HepG2 (cell line): Measurements from ENCODE around the gene METAP1D. TPM values are rescaled to one million over a fixed set of nuclear protein-coding genes. Genes with fewer than 3 reads are reported as not detected.
A peak's percentile ranks its signal among the peaks of the same experiment; 100 is the strongest.

Experiments used
- ARID3A ChIP-seq: IDR thresholded peaks from 2 replicates; pipeline ENCODE4 v1.6.1; 2012; ENCODE audit warnings: low read depth, low read length, improper control_type of control experiment
- ARID5B ChIP-seq: IDR thresholded peaks from 2 replicates; pipeline ENCODE4 v1.4.0; 2020; ENCODE audit warnings: mild to moderate bottlenecking, missing genetic modification reagents
- CEBPB ChIP-seq: IDR thresholded peaks from 2 replicates; pipeline ENCODE4 v1.6.1; 2011; ENCODE audit warnings: low read depth, low read length, improper control_type of control experiment, borderline replicate concordance
- EHMT2 ChIP-seq: fragments of 200-600 bp; sonication (generic); IDR thresholded peaks from 2 replicates; pipeline ENCODE4 v1.7.0; 2017; ENCODE audit warnings: antibody characterized with exemption, low read depth, low read length, borderline replicate concordance
- EP300 ChIP-seq, 3 experiments: sonication (generic) in 1 of 3; formaldehyde crosslinking in 1 of 3; IDR thresholded peaks; 2 replicates each; pipeline versions ENCODE4 v1.5.1 to v1.6.1; 2011 to 2020; ENCODE audit warnings: low read depth in 2 of 3, low read length in 2 of 3, borderline replicate concordance in 1 of 3, improper control_type of control experiment in 1 of 3, mild to moderate bottlenecking in 1 of 3, missing genetic modification reagents in 1 of 3, moderate library complexity in 1 of 3
- GATAD2A ChIP-seq: IDR thresholded peaks from 2 replicates; pipeline ENCODE4 v1.6.1; 2016
- GMEB1 ChIP-seq: sonication (generic); formaldehyde crosslinking; IDR thresholded peaks from 2 replicates; pipeline ENCODE4 v1.5.1; 2020; ENCODE audit warnings: missing genetic modification reagents, mild to moderate bottlenecking, borderline replicate concordance
- HDAC2 ChIP-seq: sonication (generic); formaldehyde crosslinking; IDR thresholded peaks from 2 replicates; pipeline ENCODE4 v1.4.0; 2020; ENCODE audit warnings: missing genetic modification reagents
- MAFK ChIP-seq, 2 experiments: IDR thresholded peaks in 1 of 2; conservative IDR thresholded peaks in 1 of 2; 2 replicates each; pipeline ENCODE4 v1.6.1; 2011; ENCODE audit warnings: improper control_type of control experiment in 2 of 2, low read length in 2 of 2
- PPARG ChIP-seq: conservative IDR thresholded peaks from 2 replicates; pipeline ENCODE4 v1.6.1; 2016; ENCODE audit warnings: missing biosample characterization, missing genetic modification reagents
- SIN3B ChIP-seq: fragments of 150-350 bp; IDR thresholded peaks from 2 replicates; pipeline ENCODE4 v1.6.1; 2014; ENCODE audit warnings: low read length
- THAP8 ChIP-seq: sonication (generic); formaldehyde crosslinking; IDR thresholded peaks from 2 replicates; pipeline ENCODE4 v1.5.1; 2020; ENCODE audit warnings: missing genetic modification reagents, mild to moderate bottlenecking, borderline replicate concordance
- ZBTB49 ChIP-seq: sonication (generic); formaldehyde crosslinking; IDR thresholded peaks from 2 replicates; pipeline ENCODE4 v1.4.0; 2020; ENCODE audit warnings: missing genetic modification reagents, borderline replicate concordance
- ZNF382 ChIP-seq: sonication (generic); formaldehyde crosslinking; IDR thresholded peaks from 2 replicates; pipeline ENCODE4 v1.5.0; 2020; ENCODE audit warnings: missing genetic modification reagents, mild to moderate bottlenecking, borderline replicate concordance
- ZNF644 ChIP-seq: IDR thresholded peaks from 2 replicates; pipeline ENCODE4 v1.6.1; 2016; ENCODE audit warnings: low read depth
- ZNF761 ChIP-seq: sonication (generic); formaldehyde crosslinking; conservative IDR thresholded peaks from 2 replicates; pipeline ENCODE4 v1.4.0; 2020; ENCODE audit warnings: mild to moderate bottlenecking, missing genetic modification reagents
- polyA plus RNA-seq, 8 experiments: library from polyadenylated mRNA; depleted of rRNA in 3 of 8; stranded (reverse) in 7 of 8; unstranded in 1 of 8; fragments of >200 nt; fragmentation: Illumina TruSeq in 4 of 8; extraction: Trizol in 4 of 8; gene quantifications; 2 replicates each; pipeline versions ENCODE4 v1.2.1 to v1.2.3, GENCODE V29; 2011 to 2016; ENCODE audit warnings: low read depth in 4 of 8, missing spikeins in 1 of 8, mixed read lengths in 1 of 8; ENCODE audit not compliant: insufficient read depth in 1 of 8
- total RNA-seq, 5 experiments: library from RNA; depleted of rRNA; stranded (reverse); fragments of >200 nt; fragmentation: Illumina TruSeq; extraction: Trizol; gene quantifications; 2 replicates each; pipeline ENCODE4 v1.2.3, GENCODE V29; 2016; ENCODE audit warnings: low read depth in 1 of 5
- TF ChIP-seq, protein P1 (sequence below): sonication (generic); formaldehyde crosslinking; IDR thresholded peaks from 2 replicates; pipeline ENCODE4 v1.8.0; 2022; ENCODE audit warnings: mild to moderate bottlenecking, missing genetic modification reagents; ENCODE audit not compliant: insufficient replicate concordance

The METAP1D gene
- total and polyA plus RNA-seq, 2 of the 13 experiments (the other 11 are each of a cell fraction or from before 2014, with no cell fraction given), result 14.7 to 21.6 TPM

GRCh38 chr2:172119089-172119488 is 119.3 kb downstream of the METAP1D start (continued):
- TF ChIP-seq, protein P1, sequence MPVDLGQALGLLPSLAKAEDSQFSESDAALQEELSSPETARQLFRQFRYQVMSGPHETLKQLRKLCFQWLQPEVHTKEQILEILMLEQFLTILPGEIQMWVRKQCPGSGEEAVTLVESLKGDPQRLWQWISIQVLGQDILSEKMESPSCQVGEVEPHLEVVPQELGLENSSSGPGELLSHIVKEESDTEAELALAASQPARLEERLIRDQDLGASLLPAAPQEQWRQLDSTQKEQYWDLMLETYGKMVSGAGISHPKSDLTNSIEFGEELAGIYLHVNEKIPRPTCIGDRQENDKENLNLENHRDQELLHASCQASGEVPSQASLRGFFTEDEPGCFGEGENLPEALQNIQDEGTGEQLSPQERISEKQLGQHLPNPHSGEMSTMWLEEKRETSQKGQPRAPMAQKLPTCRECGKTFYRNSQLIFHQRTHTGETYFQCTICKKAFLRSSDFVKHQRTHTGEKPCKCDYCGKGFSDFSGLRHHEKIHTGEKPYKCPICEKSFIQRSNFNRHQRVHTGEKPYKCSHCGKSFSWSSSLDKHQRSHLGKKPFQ (CRISPR knock-in tag), result no peak
- TF ChIP-seq SIN3B (no peak), ZBTB49 (no peak), CEBPB (peak; percentile 88), MAFK (conservative IDR thresholded peaks at IDR 0.05 in 1 of 2, IDR thresholded peaks at IDR 0.05 in 1 of 2; ENCODE audit: low read length in 2 of 2) (peak; percentile 25 to 33; a peak in 2 of 4 replicates), HDAC2 (CRISPR knock-in tag) (no peak), THAP8 (CRISPR knock-in tag) (no peak), EHMT2 (no peak), PPARG (CRISPR knock-in tag) (peak; percentile 28; the same call in 1 of the 2 replicates), GATAD2A (CRISPR knock-in tag) (peak; percentile 78), EP300 (IDR thresholded peaks at IDR 0.05; ENCODE audit: low read depth in 2 of 2, low read length in 2 of 2) (peak in 1 of 2 experiments; percentile 39; a peak in 1 of 4 replicates), EP300 (CRISPR knock-in tag; IDR thresholded peaks at IDR 0.05; ENCODE audit: borderline replicate concordance) (no peak), GMEB1 (CRISPR knock-in tag) (no peak), ZNF644 (no peak), ZNF761 (no peak), ZNF382 (CRISPR knock-in tag) (no peak), ARID5B (CRISPR knock-in tag) (peak; percentile 76), ARID3A (peak; percentile 67)
